Stimulated activated CD4-positive, alpha-beta T cell treated with anti-CD3 and anti-CD28 coated beads, Interleukin-12 subunit alpha, Interleukin-12 subunit beta, amount 100 ng/mL, for 4 hours (primary cell): Measurements from ENCODE around the gene AUNIP.
"Not testable (repeated sequence)": the region's sequence is repeated elsewhere in the genome, so short reads cannot be mapped to it uniquely, and the experiment has no call there.

Experiments
- DNase-seq: peaks from one replicate; pipeline ENCODE4 v3.0.0-alpha.2; 2020

The AUNIP gene

GRCh38 chr1:25863486-25864262, 4.4 kb upstream of the AUNIP start:
- no peak for DNase-seq

GRCh38 chr1:25862785-25863485, 3.7 kb upstream of the AUNIP start:
- no peak for DNase-seq

- no peak for DNase-seq
Measured at GRCh38 chr1:25861316-25862286, 2.3 kb upstream of the AUNIP start.

- no peak for DNase-seq
Measured at GRCh38 chr1:25858494-25858893, 763 bp downstream of the AUNIP start.

- DNase-seq, result no peak
Measured at GRCh38 chr1:25856856-25857255, 2.4 kb downstream of the AUNIP start.

GRCh38 chr1:25854554-25854953, 4.7 kb downstream of the AUNIP start:
- no peak for DNase-seq

- DNase-seq, result no peak
Measured at GRCh38 chr1:25848531-25848930, 10.7 kb downstream of the AUNIP start.

GRCh38 chr1:25847929-25848328, 11.3 kb downstream of the AUNIP start:
- no peak for DNase-seq

GRCh38 chr1:25845664-25846063, 13.6 kb downstream of the AUNIP start:
- no peak for DNase-seq

GRCh38 chr1:25844536-25845337, 14.5 kb downstream of the AUNIP start:
- no peak for DNase-seq

- DNase-seq, result no peak
Measured at GRCh38 chr1:25843483-25843882, 15.8 kb downstream of the AUNIP start.

GRCh38 chr1:25839808-25840207, 19.4 kb downstream of the AUNIP start:
- DNase-seq, result not testable (repeated sequence)

GRCh38 chr1:25837262-25837875, 21.9 kb downstream of the AUNIP start:
- DNase-seq, result no peak

GRCh38 chr1:25836695-25837094, 22.6 kb downstream of the AUNIP start:
- no peak for DNase-seq

- no peak for DNase-seq
Measured at GRCh38 chr1:25834894-25835293, 24.4 kb downstream of the AUNIP start.

GRCh38 chr1:25833158-25833557, 26.1 kb downstream of the AUNIP start:
- no peak for DNase-seq

GRCh38 chr1:25832336-25833037, 26.8 kb downstream of the AUNIP start:
- DNase-seq, result no peak

- DNase-seq, result no peak
Measured at GRCh38 chr1:25831569-25832196, 27.6 kb downstream of the AUNIP start.

- DNase-seq, result no peak
Measured at GRCh38 chr1:25829046-25829445, 30.2 kb downstream of the AUNIP start.

- no peak for DNase-seq
Measured at GRCh38 chr1:25828491-25828890, 30.8 kb downstream of the AUNIP start.

GRCh38 chr1:25826571-25826970, 32.7 kb downstream of the AUNIP start:
- DNase-seq, result no peak
